Measurements from ENCODE around the gene CDC25B.
"Not testable (repeated sequence)": the region's sequence is repeated elsewhere in the genome, so short reads cannot be mapped to it uniquely, and the experiment has no call there.

The CDC25B gene

DNA sequence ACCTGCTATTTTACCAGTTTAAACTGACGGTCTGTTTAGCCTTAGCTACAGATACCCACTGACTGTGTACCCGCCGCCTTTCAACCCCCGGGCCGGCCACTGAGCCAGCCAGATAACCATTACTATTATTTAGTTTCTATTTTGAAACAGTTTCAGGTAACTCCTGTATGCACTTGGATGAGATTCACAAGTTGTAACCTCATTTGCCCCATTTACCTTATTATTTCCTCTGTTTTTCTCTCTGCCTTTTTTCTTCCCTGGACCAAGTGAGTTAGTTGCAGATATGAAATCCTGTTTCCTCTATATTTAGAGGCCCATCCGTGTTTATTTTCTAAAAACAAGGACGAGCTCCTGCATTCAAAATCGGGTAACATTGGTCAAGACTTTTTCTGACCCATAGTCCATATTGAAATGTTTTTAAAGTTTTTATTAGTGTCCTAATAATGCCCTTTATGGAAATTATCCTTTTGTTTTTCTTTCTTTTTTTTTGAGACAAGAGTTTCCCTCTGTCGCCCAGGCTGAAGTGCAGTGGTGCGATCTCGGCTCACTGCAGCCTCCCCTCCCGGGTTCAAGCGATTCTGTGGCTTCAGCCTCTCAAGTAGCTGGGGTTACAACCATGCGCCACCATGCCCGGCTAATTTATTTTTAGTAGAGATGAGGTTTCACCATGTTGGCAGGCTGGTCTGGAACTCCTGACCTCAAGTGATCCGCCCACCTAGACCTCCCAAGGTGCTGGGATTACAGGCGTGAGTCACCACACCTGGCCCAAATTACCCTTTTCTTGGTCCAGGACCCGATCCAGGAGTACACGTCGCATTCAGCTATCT is 25.0 kb downstream of the CDC25B start:
- DNase-seq (ENCODE audit: insufficient read length, low spot score): no peak

DNA sequence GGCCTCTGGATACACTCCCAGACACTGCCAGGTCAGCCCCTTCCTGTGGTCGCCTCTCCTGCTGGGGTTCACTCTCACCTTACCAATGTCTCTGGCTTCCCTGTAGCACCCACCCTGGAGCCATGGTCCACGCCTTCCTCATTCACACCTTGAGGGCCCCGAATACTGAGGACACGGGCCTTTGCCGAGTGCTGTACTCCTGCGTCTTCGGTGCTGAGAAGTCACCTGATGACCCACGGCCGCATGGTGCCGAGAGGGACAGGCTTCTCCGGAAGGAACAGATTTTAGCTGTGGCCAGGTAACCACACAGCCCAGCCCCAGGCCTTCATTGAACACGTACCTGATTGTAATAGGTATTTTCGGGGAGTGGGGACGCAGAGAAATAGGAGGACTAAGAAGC is 25.9 kb downstream of the CDC25B start:
- FAIRE-seq: no peak
- DNase-seq (ENCODE audit: insufficient read length, low spot score): no peak

More for the DNA sequence above, 25.0 kb downstream of the CDC25B start:
- FAIRE-seq: no peak

DNA sequence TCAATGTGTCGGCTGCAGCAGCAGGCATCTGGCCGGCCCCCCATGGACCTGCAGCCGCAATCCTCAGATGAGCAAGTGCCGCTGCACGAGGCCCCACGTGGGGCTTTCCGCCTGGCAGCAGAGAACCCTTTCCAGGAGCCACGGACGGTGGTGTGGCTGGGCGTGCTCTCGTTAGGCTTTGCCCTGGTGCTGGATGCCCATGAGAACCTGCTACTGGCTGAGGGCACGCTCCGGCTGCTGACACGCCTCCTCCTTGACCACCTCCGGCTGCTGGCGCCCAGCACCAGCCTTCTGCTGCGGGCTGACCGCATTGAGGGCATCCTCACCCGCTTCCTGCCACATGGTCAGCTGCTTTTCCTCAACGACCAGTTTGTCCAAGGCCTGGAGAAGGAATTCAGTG is 27.8 kb downstream of the CDC25B start:
- no peak for DNase-seq (ENCODE audit: insufficient read length, low spot score)
- FAIRE-seq: no peak

DNA sequence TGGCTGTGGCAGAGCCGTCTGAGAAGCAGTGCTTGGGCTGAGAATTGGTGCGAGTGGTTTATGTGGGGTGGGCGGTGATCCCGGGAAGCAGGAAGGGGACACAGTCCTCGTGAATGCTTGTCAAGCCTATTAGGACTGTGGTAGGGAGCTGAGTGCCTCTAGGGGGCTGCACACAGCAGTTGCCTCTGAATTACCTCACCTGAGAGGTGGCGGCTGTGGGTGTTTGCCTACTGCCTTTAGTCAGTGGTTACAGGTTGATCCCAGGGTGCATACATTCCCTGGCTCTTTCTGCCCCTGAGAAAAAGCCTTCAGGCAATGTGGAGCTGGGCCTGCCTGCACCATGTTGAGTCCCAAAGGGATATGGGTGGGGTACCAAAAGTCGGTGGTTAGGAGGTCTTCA is 29.4 kb downstream of the CDC25B start:
- DNase-seq (ENCODE audit: insufficient read length, low spot score): no peak
- FAIRE-seq: no peak

DNA sequence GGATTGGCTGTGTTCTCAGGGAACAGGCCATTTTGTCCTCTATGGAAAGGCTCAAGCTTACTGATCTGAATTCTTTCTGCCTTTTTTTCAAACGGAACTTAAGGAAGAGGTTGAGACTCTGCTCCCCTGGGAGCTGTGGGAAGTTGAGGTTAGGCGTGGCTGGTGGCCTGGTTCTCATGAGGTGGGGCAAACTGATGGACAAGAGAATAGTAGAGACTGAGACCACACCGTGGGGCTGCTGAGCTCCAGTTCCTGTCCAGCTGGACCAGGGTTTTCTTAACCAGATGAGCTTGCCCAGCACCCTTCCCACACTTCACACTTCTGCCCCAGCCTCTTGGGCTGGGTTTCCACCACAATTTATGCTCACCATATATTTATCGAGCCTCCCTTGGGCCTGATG is 30.3 kb downstream of the CDC25B start:
- FAIRE-seq (no peak), DNase-seq (ENCODE audit: insufficient read length, low spot score) (no peak)

DNA sequence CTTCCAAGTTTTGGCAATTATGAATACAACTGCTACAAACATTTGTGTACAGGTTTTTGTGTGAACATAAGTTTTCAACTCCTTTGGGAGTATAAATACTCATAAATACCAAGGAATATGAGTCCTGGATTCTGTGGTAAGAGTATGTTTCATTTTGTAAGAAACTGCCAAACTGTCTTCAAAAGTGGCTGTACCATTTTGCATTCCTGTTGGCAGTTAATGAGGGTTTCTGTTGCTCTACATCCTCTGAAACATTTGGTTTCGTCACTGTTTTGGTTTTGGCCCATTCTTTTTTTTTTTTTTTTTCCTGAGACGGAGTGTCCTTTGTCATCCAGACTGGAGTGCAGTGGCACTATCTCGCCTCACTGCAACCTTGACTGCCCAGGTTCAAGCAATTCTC is 32.7 kb downstream of the CDC25B start:
- FAIRE-seq: no peak
- DNase-seq (ENCODE audit: insufficient read length, low spot score): no peak

DNA sequence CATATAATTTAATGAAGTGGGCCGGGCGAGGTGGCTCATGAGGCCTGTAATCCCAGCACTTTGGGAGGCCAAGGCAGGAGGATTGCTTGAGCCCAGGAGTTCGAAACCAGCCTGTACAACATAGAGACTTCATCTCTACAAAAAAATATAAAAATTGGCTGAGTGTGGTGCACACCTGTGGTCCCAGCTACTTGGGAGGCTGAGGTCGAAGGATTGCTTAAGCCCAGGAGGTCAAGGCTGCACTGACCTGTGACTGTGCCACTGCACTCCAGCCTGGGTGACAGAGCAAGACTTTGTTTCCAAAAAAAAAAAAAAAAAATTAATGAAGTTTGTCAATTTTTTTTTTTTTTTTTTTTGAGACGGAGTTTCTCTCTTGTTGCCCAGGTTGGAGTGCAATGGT is 33.8 kb downstream of the CDC25B start:
- not testable (repeated sequence) for DNase-seq (ENCODE audit: insufficient read length, low spot score); FAIRE-seq

DNA sequence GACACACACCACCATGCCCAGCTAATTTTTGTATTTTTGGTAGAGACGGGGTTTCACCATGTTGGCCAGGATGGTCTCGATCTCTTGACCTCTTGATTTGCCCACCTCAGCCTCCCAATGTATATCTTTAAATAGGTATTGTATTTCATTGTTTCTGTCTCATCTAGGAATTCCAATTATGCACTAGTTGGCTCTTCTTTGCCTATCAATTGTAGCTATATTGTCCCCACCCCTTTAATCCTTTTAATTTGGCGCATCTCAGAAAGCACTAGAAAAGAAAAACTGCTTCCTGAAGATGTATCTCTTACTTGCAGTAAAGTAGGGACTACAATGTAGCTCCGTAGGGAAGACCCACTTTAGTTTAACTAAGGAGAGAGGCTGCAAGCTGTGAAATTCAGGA is 40.0 kb downstream of the CDC25B start:
- no peak for FAIRE-seq
- DNase-seq (ENCODE audit: insufficient read length, low spot score): no peak

DNA sequence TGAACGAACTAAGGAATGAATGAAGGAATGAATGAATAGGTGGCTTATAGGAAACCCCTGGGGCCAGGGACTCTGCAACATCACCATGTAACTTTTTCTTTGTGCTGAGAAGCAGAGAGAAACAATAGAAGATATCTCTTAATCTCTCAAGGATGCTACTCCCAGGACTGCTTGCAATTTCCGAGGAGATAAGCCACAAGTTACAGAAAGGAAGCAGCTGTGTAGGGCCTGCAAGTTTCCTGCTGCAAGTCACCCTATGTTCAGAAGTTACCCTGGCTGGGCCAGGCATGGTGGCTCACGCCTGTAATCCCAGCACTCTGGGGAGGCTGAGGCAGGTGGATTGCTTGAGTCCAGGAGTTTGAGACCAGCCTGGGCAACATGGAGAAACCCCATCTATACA is 43.2 kb downstream of the CDC25B start:
- no peak for DNase-seq (ENCODE audit: insufficient read length, low spot score)
- no peak for FAIRE-seq

DNA sequence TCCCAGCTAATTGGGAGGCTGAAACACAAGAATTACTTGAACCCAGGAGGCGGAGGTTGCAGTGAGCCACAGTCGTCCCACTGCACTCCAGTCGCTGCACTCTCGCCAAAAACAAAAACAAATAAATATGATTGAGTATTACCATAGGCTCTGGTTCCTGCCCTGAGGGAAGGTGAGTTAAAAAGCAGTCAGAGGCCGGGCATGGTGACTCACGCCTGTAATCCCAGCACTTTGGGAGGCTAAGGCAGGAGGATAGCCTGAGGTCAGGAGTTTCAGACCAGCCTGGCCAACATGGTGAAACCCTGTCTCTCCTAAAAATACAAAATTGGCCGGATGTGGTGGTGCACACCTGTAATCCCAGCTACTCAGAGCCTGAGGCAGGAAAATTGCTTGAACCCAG is 44.1 kb downstream of the CDC25B start:
- FAIRE-seq; DNase-seq (ENCODE audit: insufficient read length, low spot score): not testable (repeated sequence)

DNA sequence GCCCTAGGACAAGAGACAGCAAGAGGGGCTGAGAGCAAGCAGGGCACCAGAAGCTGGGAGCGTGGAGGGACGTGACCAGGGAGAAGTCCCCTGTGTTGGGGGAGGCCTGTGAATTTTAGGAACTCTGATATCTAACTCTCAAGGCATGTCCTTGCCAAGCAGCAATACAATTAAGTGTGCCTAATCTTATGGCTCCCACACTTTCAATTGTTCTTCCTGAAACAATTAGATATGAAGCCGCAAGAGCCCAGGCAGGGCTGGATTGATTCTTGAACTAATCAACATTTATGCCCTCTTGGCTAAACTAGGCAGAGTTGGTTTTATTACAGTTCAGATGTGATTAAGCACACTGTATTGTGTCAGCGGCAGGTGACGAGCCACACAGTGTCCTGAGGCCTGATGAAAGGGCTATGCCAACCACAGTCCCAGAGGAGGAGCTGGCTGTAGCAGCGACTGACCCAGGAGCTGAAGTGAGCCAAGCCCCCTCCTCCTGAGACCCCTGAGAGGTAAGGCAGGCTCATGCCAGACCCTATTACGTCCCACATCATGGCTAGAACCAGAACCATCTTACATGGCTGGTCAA is 46.3 kb downstream of the CDC25B start:
- DNase-seq (ENCODE audit: insufficient read length, low spot score) (no peak), FAIRE-seq (no peak)

DNA sequence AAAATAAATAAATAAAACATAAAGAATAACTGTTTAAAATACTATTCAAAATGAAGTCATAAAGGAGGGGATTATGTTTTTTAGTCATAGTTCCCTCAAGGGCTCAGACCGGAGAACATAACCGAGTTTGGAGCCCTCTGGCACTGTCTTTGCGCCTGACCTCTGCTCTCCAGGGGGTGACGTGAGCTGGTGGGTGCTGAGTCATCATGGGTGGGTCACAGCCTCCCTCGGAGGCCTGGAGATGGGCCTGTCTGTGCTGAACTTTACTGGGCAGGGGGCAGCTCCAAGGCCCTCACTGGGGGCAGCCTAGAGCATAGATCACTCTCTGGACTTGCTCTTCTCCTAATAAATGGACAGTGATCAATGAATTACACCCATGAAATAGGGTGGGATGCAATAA is 47.4 kb downstream of the CDC25B start:
- DNase-seq (ENCODE audit: insufficient read length, low spot score): no peak
- no peak for FAIRE-seq

DNA sequence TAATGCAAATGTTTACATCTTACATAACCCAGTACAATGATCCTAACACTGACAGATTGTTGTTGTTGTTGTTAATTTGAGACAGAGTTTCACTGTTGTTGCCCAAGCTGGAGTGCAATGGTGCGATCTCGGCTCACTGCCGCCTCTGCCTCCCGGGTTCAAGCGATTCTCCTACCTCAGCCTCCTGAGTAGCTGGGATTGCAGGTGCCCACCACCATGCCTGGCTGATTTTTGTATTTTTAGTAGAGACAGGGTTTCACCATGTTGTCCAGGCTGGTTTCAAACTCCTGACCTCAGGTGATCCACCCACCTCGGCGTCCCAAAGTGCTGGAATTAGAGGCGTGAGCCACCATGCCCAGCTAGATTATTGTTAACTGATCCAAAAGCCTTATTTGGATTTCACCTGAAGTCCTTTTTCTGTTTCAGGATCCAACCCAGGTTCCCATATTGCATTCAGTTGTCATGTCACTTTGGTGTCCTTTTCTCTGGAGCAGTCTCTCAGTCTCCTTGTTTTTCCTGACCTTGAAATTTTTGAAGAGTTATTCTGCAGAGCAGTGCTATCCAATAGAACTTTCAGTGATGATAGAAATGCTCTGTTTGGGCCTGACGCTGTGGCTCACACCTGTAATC is 48.0 kb downstream of the CDC25B start:
- not testable (repeated sequence) for FAIRE-seq

DNA sequence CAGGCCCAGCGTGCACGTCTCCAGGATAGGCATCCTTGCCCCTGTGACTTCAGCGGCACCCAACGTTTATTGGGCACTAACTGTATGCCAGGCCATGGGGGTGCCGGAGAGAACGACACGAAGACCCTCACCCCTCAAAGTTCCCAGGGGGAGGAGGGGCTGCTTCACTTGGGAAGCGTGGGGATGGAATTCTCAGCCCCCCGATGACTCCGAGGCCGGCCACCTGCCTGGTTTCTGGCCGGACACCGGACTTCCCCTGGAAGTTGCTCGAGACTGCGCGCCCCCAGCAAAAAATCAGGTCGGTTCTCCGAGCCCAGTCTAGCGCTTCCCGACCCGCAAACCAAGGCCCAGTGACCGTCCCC is 50.2 kb downstream of the CDC25B start:
- DNase-seq (ENCODE audit: insufficient read length, low spot score) (no peak), FAIRE-seq (no peak)

More for the DNA sequence above, 48.0 kb downstream of the CDC25B start:
- DNase-seq (ENCODE audit: insufficient read length, low spot score): not testable (repeated sequence)

DNA sequence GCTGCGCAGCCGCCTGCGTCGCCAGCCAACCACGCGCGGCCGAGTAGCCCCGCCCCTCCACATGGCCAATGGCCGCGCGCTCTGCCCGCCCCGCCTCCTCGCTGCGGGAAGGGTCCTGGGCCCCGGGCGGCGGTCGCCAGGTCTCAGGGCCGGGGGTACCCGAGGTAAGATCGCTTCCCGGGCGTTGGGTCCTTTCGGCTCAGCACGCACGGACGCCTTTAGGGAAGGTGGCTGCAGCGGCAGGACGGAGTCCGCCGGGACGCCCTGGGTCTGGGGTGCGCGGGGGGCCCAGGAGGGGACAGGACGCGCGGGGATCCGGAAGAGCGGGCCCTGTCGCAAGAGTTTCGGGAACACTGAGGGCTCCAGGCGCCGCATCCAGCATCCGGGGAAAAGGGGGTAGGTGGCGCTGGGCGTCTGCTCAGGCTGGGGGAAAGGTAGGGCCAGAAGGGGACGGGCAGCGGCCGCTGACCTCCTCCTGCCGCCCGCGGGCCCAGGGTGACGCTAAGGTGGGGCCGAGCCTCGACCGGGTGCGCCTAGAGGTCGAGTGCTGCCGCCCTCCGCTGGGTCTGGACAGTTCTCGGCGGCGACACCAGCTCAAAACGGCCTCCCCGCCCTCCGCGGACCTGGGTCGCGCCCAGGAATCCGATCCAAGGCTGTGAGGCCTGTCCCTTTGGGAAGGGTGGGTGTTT is 50.8 kb downstream of the CDC25B start, which contains the start of gene MAVS:
TSS of gene MAVS (plus strand) at position 95 of the 689 bp plus-strand sequence. CDS start 7,791 bp downstream, outside the sequence.
- peak; percentile 89 for DNase-seq (ENCODE audit: insufficient read length, low spot score)
- FAIRE-seq: peak; percentile 70

DNA sequence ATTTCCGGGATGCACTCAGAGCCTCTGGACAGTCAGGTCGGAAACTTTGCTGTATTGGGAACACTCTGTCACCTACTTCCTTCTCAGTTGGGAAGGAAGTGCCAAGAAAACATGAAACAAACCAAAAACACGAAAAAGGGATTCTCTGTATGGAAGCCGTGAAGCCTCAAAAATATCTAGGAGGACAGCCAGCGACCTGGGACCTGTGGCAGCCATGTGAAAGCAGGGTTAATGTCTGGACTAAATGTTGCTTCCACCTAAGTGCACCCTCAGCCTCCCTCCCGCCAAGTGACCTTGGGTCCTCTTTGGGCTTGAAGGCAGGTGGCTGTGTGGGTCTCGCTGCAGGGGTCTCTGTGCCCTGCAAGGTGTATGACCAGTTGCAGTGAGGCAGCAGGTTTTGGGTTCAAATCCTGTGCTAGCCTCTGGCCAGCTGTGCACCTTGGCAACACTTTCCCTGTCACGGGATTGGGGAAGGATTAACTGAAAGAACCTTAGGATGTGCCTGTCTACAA is 51.4 kb downstream of the CDC25B start:
- no peak for DNase-seq (ENCODE audit: insufficient read length, low spot score)
- FAIRE-seq: no peak

DNA sequence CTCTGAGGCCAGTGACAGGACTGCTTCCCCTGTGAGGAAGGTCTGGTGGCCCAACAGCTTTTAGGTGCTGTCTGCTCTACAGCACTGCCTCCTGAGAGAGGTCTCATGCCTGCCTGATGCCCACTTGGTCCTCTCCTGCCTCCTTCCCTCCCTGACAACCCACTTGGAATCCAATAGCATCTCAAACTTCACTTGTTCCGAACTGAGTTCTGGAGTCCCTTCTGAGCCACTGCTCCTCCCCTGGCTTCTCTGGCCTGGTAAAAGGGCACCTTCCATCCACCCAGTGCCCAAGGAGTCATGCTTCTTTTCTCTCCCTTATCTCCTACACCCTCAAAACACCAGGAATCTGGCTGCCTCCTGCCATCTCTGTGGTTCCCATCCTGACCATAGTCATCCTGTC is 52.5 kb downstream of the CDC25B start:
- no peak for FAIRE-seq
- no peak for DNase-seq (ENCODE audit: insufficient read length, low spot score)

DNA sequence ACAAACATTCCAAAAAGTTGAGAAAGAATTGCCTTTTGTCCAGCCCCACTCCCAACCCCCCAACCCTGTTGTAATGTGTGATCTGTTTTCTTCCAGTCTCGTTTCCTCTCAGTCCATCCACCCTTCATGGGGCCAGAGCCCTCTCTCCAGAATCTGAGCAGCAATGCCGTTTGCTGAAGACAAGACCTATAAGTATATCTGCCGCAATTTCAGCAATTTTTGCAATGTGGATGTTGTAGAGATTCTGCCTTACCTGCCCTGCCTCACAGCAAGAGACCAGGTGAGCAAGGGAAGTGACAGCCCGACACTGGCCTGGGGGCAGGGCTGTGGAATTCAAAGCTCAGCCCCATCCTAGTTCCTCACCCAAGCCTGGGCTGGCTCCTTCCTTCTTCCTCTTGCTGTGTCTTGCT is 58.4 kb downstream of the CDC25B start:
- DNase-seq (ENCODE audit: insufficient read length, low spot score) (no peak), FAIRE-seq (no peak)
